ENCODE data around the gene ARHGAP42. TPM values are rescaled to one million over a fixed set of nuclear protein-coding genes. Genes with fewer than 3 reads are reported as not detected.

The ARHGAP42 gene
- total RNA-seq, 4 donors from 2014 or later: 5.1 to 10.6 (median 8.0) TPM

DNA sequence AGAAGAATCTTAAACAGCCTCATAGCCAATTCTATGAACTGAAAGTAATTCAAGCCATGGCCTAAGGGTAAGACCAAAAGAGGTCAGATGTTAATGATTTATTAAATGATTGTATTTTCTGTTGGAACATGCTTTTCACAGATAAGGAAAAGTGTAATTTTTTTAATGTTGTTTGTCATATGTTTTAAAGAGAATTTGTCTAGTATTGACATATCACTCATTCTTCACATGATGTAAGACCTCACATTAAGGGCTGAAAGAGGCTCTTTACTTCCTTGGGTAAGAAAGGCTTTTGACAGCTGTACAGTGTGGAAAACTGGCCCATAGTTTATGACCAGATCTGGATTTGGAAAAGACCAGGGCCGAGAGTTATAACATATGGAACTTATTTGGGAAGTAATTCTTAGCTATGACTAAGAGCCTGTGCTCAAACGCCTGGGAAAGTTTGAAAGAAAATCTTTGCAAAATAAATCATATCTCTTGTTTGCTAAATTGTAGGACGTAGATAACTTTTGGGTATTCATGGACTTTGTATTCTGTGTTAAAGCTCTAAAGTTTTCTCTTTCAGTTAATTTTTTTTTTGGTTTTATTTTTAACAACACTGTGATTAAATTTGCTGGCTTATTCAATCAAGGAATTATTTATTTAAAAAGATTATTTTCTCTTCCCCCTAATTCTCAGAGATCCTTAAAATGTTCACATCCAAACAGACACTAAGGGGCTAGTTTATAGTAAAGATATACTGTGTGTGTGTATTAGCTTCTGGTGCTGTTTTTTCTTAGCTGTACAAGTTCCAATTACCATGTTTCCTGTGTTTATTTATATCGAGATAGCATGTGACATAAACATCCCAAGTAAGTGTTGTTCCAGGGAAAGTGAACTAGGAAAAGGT lies 162.2 kb downstream of the ARHGAP42 start:
- Histone ChIP-seq H3K27me3 (no peaks in the 10 kb centered on the region), H3K4me1 (peaks cover 0 to 17% (median 3%) of the 10 kb centered on the region in 4 donors), H3K36me3 (no peaks in the 10 kb centered on the region), H3K4me3 (no peak overlapping the region), H3K9me3 (no peaks in the 10 kb centered on the region), H3K27ac (replicated peaks in 1 of 4) (peak overlapping the region in 1 of 4 donors; percentile 37)
- WGBS: 33% methylated on average over 4 of the region's 4 CpGs
- TF ChIP-seq EP300 (IDR thresholded peaks at IDR 0.05) (no peak), POLR2AphosphoS5 (IDR thresholded peaks at IDR 0.05) (no peak), POLR2A (IDR thresholded peaks at IDR 0.05; ENCODE audit: low read depth) (no peak)
- TF ChIP-seq, protein P1, sequence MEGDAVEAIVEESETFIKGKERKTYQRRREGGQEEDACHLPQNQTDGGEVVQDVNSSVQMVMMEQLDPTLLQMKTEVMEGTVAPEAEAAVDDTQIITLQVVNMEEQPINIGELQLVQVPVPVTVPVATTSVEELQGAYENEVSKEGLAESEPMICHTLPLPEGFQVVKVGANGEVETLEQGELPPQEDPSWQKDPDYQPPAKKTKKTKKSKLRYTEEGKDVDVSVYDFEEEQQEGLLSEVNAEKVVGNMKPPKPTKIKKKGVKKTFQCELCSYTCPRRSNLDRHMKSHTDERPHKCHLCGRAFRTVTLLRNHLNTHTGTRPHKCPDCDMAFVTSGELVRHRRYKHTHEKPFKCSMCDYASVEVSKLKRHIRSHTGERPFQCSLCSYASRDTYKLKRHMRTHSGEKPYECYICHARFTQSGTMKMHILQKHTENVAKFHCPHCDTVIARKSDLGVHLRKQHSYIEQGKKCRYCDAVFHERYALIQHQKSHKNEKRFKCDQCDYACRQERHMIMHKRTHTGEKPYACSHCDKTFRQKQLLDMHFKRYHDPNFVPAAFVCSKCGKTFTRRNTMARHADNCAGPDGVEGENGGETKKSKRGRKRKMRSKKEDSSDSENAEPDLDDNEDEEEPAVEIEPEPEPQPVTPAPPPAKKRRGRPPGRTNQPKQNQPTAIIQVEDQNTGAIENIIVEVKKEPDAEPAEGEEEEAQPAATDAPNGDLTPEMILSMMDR (IDR thresholded peaks at IDR 0.05): no peak
- intact Hi-C loops (cut with DNase I): no loop called here
- no peak for DNase-seq (ENCODE audit: extremely low spot score)

DNA sequence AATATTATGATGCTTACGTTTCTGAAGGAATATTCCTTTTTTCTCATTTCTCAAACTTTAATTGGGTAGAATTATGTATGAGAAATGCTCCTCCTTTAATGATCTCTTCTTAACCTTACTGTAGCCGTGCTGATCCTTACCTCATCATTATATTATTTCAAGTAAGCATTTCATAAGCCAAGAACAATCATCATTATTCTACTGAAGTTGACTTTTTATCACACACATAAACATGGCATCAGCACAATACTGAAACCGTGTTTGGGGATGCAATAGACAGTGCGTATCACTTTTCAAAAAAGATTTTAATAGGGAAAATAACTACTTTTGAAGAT lies 162.8 kb downstream of the ARHGAP42 start:
- DNase-seq (ENCODE audit: extremely low spot score): no peak
- Histone ChIP-seq H3K4me1 (peaks cover 0 to 17% (median 3%) of the 10 kb centered on the region in 4 donors), H3K4me3 (no peak overlapping the region), H3K36me3 (no peaks in the 10 kb centered on the region), H3K27ac (replicated peaks in 1 of 4) (no peak overlapping the region), H3K27me3 (no peaks in the 10 kb centered on the region), H3K9me3 (no peaks in the 10 kb centered on the region)
- 51% methylated on average over 4 of the region's 4 CpGs for WGBS
- intact Hi-C loops (cut with DNase I): no loop called here
- TF ChIP-seq POLR2AphosphoS5 (IDR thresholded peaks at IDR 0.05): no peak
- no peak for TF ChIP-seq EP300 (IDR thresholded peaks at IDR 0.05)
- no peak for TF ChIP-seq POLR2A (IDR thresholded peaks at IDR 0.05; ENCODE audit: low read depth)
- TF ChIP-seq, protein P1 (IDR thresholded peaks at IDR 0.05): no peak

DNA sequence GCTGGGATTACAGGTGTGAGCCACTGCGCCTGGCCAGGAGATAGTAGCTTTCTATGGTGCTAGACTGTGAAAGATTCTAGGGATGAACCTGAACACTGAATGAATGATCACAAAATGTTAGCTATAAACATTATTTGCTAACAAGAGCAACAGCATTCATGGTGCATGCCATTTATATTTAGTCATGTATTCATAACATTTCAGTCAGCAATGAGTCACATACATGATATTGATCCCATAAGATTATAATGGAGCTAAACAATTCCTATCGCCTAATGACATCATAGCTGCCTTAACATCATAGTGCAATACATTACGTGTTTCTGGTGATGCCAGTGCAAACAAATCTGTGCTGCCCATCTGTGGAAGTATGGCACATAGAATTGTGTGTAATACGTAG lies 164.1 kb downstream of the ARHGAP42 start:
- TF ChIP-seq, protein P1 (IDR thresholded peaks at IDR 0.05): no peak
- no peak for TF ChIP-seq POLR2AphosphoS5 (IDR thresholded peaks at IDR 0.05)
- TF ChIP-seq EP300 (IDR thresholded peaks at IDR 0.05): no peak
- no peak for TF ChIP-seq POLR2A (IDR thresholded peaks at IDR 0.05; ENCODE audit: low read depth)
- no peak for DNase-seq (ENCODE audit: extremely low spot score)
- Histone ChIP-seq H3K27ac (replicated peaks in 1 of 4) (no peak overlapping the region), H3K36me3 (no peaks in the 10 kb centered on the region), H3K4me1 (peaks cover 0 to 17% (median 3%) of the 10 kb centered on the region in 4 donors), H3K27me3 (no peaks in the 10 kb centered on the region), H3K4me3 (no peak overlapping the region), H3K9me3 (no peaks in the 10 kb centered on the region)
- WGBS: 91% methylated on average over 4 of the region's 4 CpGs
- intact Hi-C loops (cut with DNase I): no loop called here

DNA sequence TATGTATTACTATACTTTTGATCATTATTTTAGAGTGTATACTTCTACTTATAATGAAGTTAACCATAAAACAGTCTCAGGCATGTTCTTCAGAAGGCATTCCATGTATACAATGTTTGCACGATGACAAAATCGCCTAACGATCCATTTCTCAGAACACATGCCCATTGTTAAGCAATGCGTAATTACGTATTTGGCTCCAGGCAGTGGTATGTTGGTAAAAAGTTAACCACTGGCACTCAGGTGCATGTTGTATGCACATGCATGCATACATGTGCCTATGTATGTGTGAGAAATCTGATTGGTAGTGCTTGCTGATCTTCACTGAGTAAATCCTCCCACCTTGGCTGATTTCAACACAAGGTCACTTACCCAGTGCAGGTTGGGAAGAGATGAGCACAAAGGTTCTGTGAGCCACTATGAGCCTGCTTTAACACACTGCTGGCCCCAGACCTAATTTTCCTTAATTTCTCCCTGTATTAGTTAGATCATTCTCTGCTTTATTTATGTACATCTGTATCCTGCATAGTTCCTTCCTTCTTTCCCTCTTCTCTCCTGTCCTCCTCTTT lies 164.6 kb downstream of the ARHGAP42 start:
- Histone ChIP-seq H3K4me1 (peaks cover 0 to 17% (median 3%) of the 10 kb centered on the region in 4 donors), H3K27ac (replicated peaks in 1 of 4) (no peak overlapping the region), H3K27me3 (no peaks in the 10 kb centered on the region), H3K9me3 (no peaks in the 10 kb centered on the region), H3K36me3 (no peaks in the 10 kb centered on the region), H3K4me3 (no peak overlapping the region)
- DNase-seq (ENCODE audit: extremely low spot score): no peak
- WGBS: 91% methylated on average over 5 of the region's 5 CpGs
- TF ChIP-seq, protein P1 (IDR thresholded peaks at IDR 0.05): no peak
- TF ChIP-seq EP300 (IDR thresholded peaks at IDR 0.05) (no peak), POLR2A (IDR thresholded peaks at IDR 0.05; ENCODE audit: low read depth) (no peak), POLR2AphosphoS5 (IDR thresholded peaks at IDR 0.05) (no peak)
- intact Hi-C loops (cut with DNase I): no loop called here
